HG03060 (cell line): Measurements from ENCODE around the gene VGLL4.
"Not testable (repeated sequence)": the region's sequence is repeated elsewhere in the genome, so short reads cannot be mapped to it uniquely, and the experiment has no call there.

Experiments used
- ATAC-seq: cut with Tn5 transposase; IDR thresholded peaks from one replicate; pipeline ENCODE4 v1.9.1; 2021; ENCODE audit warnings: low read depth, moderate number of reproducible peaks; ENCODE audit not compliant: unreplicated experiment

VGLL4 gene

GRCh38 chr3:11511606-11512005 is 132.1 kb downstream of the VGLL4 start:
- ATAC-seq: not testable (repeated sequence)

- ATAC-seq: no peak
These were observed 133.4 kb downstream of the VGLL4 start for GRCh38 chr3:11510356-11510755.

- ATAC-seq: no peak
These were observed 133.7 kb downstream of the VGLL4 start for GRCh38 chr3:11510001-11510340.

- no peak for ATAC-seq
These were observed 134.3 kb downstream of the VGLL4 start for GRCh38 chr3:11509173-11510000.

GRCh38 chr3:11508346-11509172 is 135.2 kb downstream of the VGLL4 start:
- no peak for ATAC-seq

GRCh38 chr3:11507719-11508118 is 136.0 kb downstream of the VGLL4 start:
- ATAC-seq: no peak
